Measurements from ENCODE around the gene MYO5B.
A peak's percentile ranks its signal among the peaks of the same experiment; 100 is the strongest.

MYO5B gene

GRCh38 chr18:50144540-50144939 is 50.4 kb downstream of the MYO5B start:
- H2BK15ac ChIP-seq (replicated peaks; ENCODE audit: low read depth): no peak overlapping the region
- H2AK5ac ChIP-seq (ENCODE audit: low read length): no peak overlapping the region
- H3K4me2 ChIP-seq (ENCODE audit: low read length): no peak overlapping the region
- no peaks in the 10 kb centered on the region for H3K27me3 ChIP-seq (ENCODE audit: insufficient read depth, low read length, poor library complexity)
- H3K56ac ChIP-seq (ENCODE audit: low read length): no peak overlapping the region
- H3K23ac ChIP-seq (ENCODE audit: low read length): no peak overlapping the region
- H3K4me1 ChIP-seq (ENCODE audit: control insufficient read depth, low read depth, low read length): no peaks in the 10 kb centered on the region
- H3K27ac ChIP-seq (ENCODE audit: low read depth, low read length): no peak overlapping the region
- H3K9ac ChIP-seq (ENCODE audit: low read length): no peak overlapping the region
- no peak overlapping the region for H3K4ac ChIP-seq (ENCODE audit: low read depth, low read length)
- H3K36me3 ChIP-seq (ENCODE audit: control insufficient read depth, insufficient read depth, low read length): no peaks in the 10 kb centered on the region
- no peak overlapping the region for H3K4me3 ChIP-seq (ENCODE audit: low read length)
- H2BK120ac ChIP-seq (ENCODE audit: low read depth, low read length): no peak overlapping the region
- no peaks in the 10 kb centered on the region for H3K79me1 ChIP-seq (ENCODE audit: low read length)
- H2BK5ac ChIP-seq (ENCODE audit: low read length): no peak overlapping the region
- H3K18ac ChIP-seq (ENCODE audit: low read length): no peak overlapping the region
- no peak overlapping the region for H4K5ac ChIP-seq (ENCODE audit: low read length)
- H4K8ac ChIP-seq (ENCODE audit: low read depth, low read length): no peak overlapping the region
- no peak for DNase-seq
- no peaks in the 10 kb centered on the region for H3K79me2 ChIP-seq (ENCODE audit: control insufficient read depth, insufficient read depth, low read length)

GRCh38 chr18:50143886-50144285 is 51.1 kb downstream of the MYO5B start:
- no peak overlapping the region for H3K4me3 ChIP-seq (ENCODE audit: low read length)
- H4K8ac ChIP-seq (ENCODE audit: low read depth, low read length): no peak overlapping the region
- H3K56ac ChIP-seq (ENCODE audit: low read length): no peak overlapping the region
- no peak overlapping the region for H3K18ac ChIP-seq (ENCODE audit: low read length)
- no peaks in the 10 kb centered on the region for H3K79me2 ChIP-seq (ENCODE audit: control insufficient read depth, insufficient read depth, low read length)
- H3K9ac ChIP-seq (ENCODE audit: low read length): no peak overlapping the region
- no peak for DNase-seq
- no CpG with 5 or more reads among the region's 2 CpGs for WGBS (ENCODE audit: extremely low coverage, insufficient coverage, low lambda C conversion rate)
- H2BK15ac ChIP-seq (replicated peaks; ENCODE audit: low read depth): no peak overlapping the region
- no peak overlapping the region for H2AK5ac ChIP-seq (ENCODE audit: low read length)
- H3K4ac ChIP-seq (ENCODE audit: low read depth, low read length): no peak overlapping the region
- H3K4me2 ChIP-seq (ENCODE audit: low read length): no peak overlapping the region
- no peak overlapping the region for H3K23ac ChIP-seq (ENCODE audit: low read length)
- no peak overlapping the region for H2BK120ac ChIP-seq (ENCODE audit: low read depth, low read length)
- H4K5ac ChIP-seq (ENCODE audit: low read length): no peak overlapping the region
- no peaks in the 10 kb centered on the region for H3K36me3 ChIP-seq (ENCODE audit: control insufficient read depth, insufficient read depth, low read length)
- H3K27ac ChIP-seq (ENCODE audit: low read depth, low read length): no peak overlapping the region
- no peaks in the 10 kb centered on the region for H3K4me1 ChIP-seq (ENCODE audit: control insufficient read depth, low read depth, low read length)
- H3K27me3 ChIP-seq (ENCODE audit: insufficient read depth, low read length, poor library complexity): no peaks in the 10 kb centered on the region
- H2BK5ac ChIP-seq (ENCODE audit: low read length): no peak overlapping the region
- no peaks in the 10 kb centered on the region for H3K79me1 ChIP-seq (ENCODE audit: low read length)

- no peak overlapping the region for H4K8ac ChIP-seq (ENCODE audit: low read depth, low read length)
- H3K4me3 ChIP-seq (ENCODE audit: low read length): no peak overlapping the region
- H3K27ac ChIP-seq (ENCODE audit: low read depth, low read length): no peak overlapping the region
- H3K23ac ChIP-seq (ENCODE audit: low read length): no peak overlapping the region
- H3K4ac ChIP-seq (ENCODE audit: low read depth, low read length): no peak overlapping the region
- H3K4me1 ChIP-seq (ENCODE audit: control insufficient read depth, low read depth, low read length): no peaks in the 10 kb centered on the region
- H3K9ac ChIP-seq (ENCODE audit: low read length): no peak overlapping the region
- no peaks in the 10 kb centered on the region for H3K79me2 ChIP-seq (ENCODE audit: control insufficient read depth, insufficient read depth, low read length)
- DNase-seq: peak; percentile 19
- H3K56ac ChIP-seq (ENCODE audit: low read length): no peak overlapping the region
- no peak overlapping the region for H3K4me2 ChIP-seq (ENCODE audit: low read length)
- no peak overlapping the region for H2BK5ac ChIP-seq (ENCODE audit: low read length)
- H2AK5ac ChIP-seq (ENCODE audit: low read length): no peak overlapping the region
- no peak overlapping the region for H2BK15ac ChIP-seq (replicated peaks; ENCODE audit: low read depth)
- H2BK120ac ChIP-seq (ENCODE audit: low read depth, low read length): no peak overlapping the region
- H3K18ac ChIP-seq (ENCODE audit: low read length): no peak overlapping the region
- H3K27me3 ChIP-seq (ENCODE audit: insufficient read depth, low read length, poor library complexity): no peaks in the 10 kb centered on the region
- WGBS (ENCODE audit: extremely low coverage, insufficient coverage, low lambda C conversion rate): no CpG with 5 or more reads among the region's 3 CpGs
- H3K79me1 ChIP-seq (ENCODE audit: low read length): no peaks in the 10 kb centered on the region
- no peak overlapping the region for H4K5ac ChIP-seq (ENCODE audit: low read length)
- H3K36me3 ChIP-seq (ENCODE audit: control insufficient read depth, insufficient read depth, low read length): no peaks in the 10 kb centered on the region
Observed at GRCh38 chr18:50143294-50143693, 51.7 kb downstream of the MYO5B start.

GRCh38 chr18:50142441-50143120 is 52.4 kb downstream of the MYO5B start:
- Histone ChIP-seq H3K36me3 (ENCODE audit: control insufficient read depth, insufficient read depth, low read length) (no peaks in the 10 kb centered on the region), H3K4me2 (ENCODE audit: low read length) (no peak overlapping the region), H3K27ac (ENCODE audit: low read depth, low read length) (no peak overlapping the region), H3K27me3 (ENCODE audit: insufficient read depth, low read length, poor library complexity) (no peaks in the 10 kb centered on the region), H4K8ac (ENCODE audit: low read depth, low read length) (no peak overlapping the region), H2BK5ac (ENCODE audit: low read length) (no peak overlapping the region), H3K4me3 (ENCODE audit: low read length) (no peak overlapping the region), H3K9ac (ENCODE audit: low read length) (no peak overlapping the region), H3K79me1 (ENCODE audit: low read length) (no peaks in the 10 kb centered on the region), H3K18ac (ENCODE audit: low read length) (no peak overlapping the region), H3K23ac (ENCODE audit: low read length) (no peak overlapping the region), H2AK5ac (ENCODE audit: low read length) (no peak overlapping the region), H3K79me2 (ENCODE audit: control insufficient read depth, insufficient read depth, low read length) (no peaks in the 10 kb centered on the region), H2BK120ac (ENCODE audit: low read depth, low read length) (no peak overlapping the region), H3K56ac (ENCODE audit: low read length) (no peak overlapping the region), H3K4ac (ENCODE audit: low read depth, low read length) (no peak overlapping the region), H4K5ac (ENCODE audit: low read length) (no peak overlapping the region), H2BK15ac (replicated peaks; ENCODE audit: low read depth) (no peak overlapping the region), H3K4me1 (ENCODE audit: control insufficient read depth, low read depth, low read length) (no peaks in the 10 kb centered on the region)
- no CpG with 5 or more reads among the region's 6 CpGs for WGBS (ENCODE audit: extremely low coverage, insufficient coverage, low lambda C conversion rate)
- DNase-seq: no peak

GRCh38 chr18:50138181-50139064 is 56.5 kb downstream of the MYO5B start:
- no peak overlapping the region for H3K56ac ChIP-seq (ENCODE audit: low read length)
- H3K4me3 ChIP-seq (ENCODE audit: low read length): no peak overlapping the region
- no peak overlapping the region for H2BK5ac ChIP-seq (ENCODE audit: low read length)
- no peaks in the 10 kb centered on the region for H3K27me3 ChIP-seq (ENCODE audit: insufficient read depth, low read length, poor library complexity)
- no peak overlapping the region for H4K8ac ChIP-seq (ENCODE audit: low read depth, low read length)
- H3K79me1 ChIP-seq (ENCODE audit: low read length): no peaks in the 10 kb centered on the region
- no peaks in the 10 kb centered on the region for H3K79me2 ChIP-seq (ENCODE audit: control insufficient read depth, insufficient read depth, low read length)
- no peak overlapping the region for H3K9ac ChIP-seq (ENCODE audit: low read length)
- no peak overlapping the region for H3K27ac ChIP-seq (ENCODE audit: low read depth, low read length)
- no peaks in the 10 kb centered on the region for H3K36me3 ChIP-seq (ENCODE audit: control insufficient read depth, insufficient read depth, low read length)
- no peak overlapping the region for H2BK15ac ChIP-seq (replicated peaks; ENCODE audit: low read depth)
- no peak overlapping the region for H4K5ac ChIP-seq (ENCODE audit: low read length)
- H3K23ac ChIP-seq (ENCODE audit: low read length): no peak overlapping the region
- H3K4me2 ChIP-seq (ENCODE audit: low read length): no peak overlapping the region
- WGBS (ENCODE audit: extremely low coverage, insufficient coverage, low lambda C conversion rate): 100% methylated on average over 1 of the region's 4 CpGs
- DNase-seq: no peak
- no peak overlapping the region for H3K18ac ChIP-seq (ENCODE audit: low read length)
- H3K4ac ChIP-seq (ENCODE audit: low read depth, low read length): no peak overlapping the region
- H3K4me1 ChIP-seq (ENCODE audit: control insufficient read depth, low read depth, low read length): peaks cover 1% of the 10 kb centered on the region
- H2BK120ac ChIP-seq (ENCODE audit: low read depth, low read length): no peak overlapping the region
- H2AK5ac ChIP-seq (ENCODE audit: low read length): no peak overlapping the region
